ENCODE results near the gene AKAP13. TPM values are rescaled to one million over a fixed set of nuclear protein-coding genes. Genes with fewer than 3 reads are reported as not detected.

The AKAP13 gene
- total RNA-seq, 3 donors from 2014 or later, result 67.4 to 78.8 (median 77.0) TPM

DNA sequence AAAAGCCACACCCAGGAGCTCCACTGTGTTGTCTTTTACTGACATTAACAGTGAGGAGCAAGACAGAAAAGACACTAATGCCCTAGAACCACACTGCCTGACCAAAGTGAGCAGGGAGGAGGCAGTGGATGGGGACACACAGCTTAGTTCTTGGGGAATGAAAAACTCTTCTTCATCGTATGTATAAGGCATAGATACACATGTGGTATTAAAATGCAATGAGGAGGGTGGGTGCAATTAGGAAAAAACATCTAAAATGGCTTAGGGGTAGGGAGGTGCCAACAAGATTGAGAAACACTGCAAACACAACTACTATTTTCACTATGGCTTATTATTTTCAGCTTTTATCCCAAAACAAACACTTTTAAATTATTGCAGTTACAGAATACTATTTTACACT is 398.8 kb downstream of the AKAP13 start:
- ATAC-seq (no peak), DNase-seq (no peak)
- H3K27me3 Mint-ChIP-seq (ENCODE audit: low read depth), result no peaks in the 10 kb centered on the region
- peaks cover 4% of the 10 kb centered on the region for H3K36me3 Mint-ChIP-seq (ENCODE audit: insufficient read depth)
- H3K9me3 Mint-ChIP-seq, result no peaks in the 10 kb centered on the region
- peaks cover 23% of the 10 kb centered on the region for H3K4me1 Mint-ChIP-seq (ENCODE audit: low read depth)
- H3K4me3 Mint-ChIP-seq, result no peak overlapping the region

DNA sequence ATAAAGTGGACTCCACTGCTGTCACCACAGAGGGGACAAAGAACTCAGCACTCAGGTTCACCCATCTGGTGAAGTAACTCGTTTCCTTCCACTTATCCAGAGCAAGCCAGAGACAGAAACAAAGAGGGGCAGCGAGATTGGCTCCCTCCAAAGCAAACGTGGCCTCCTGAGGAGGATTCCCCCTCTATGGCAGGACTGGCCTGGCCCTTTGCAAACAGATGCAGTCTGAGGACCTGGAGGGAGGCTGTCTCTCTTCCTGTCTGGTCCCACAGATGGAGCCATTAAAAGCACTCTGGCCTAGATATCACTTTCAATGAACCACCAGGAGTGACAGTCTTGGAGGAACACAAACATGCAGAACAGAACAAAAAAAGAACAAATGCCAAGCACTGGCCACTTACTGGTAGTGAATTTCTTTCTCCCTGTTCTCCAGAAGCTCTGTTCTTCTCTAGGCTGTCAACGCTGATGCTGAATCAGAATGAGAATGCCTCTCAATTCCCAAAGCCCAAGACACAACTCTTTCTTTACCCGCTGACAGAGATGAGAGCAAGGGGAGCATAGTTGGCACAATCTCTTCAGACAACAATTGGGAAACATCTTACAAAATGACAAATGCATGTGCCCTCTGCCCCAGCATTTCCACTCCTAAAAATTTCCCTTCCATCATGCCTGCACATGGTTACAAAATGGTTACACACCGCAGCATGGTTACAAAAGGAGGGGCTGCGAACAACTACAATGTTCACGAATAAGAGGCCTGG is 400.0 kb downstream of the AKAP13 start:
- no peaks in the 10 kb centered on the region for H3K9me3 Mint-ChIP-seq
- no peak for ATAC-seq
- peaks cover 31% of the 10 kb centered on the region for H3K4me1 Mint-ChIP-seq (ENCODE audit: low read depth)
- H3K4me3 Mint-ChIP-seq, result no peak overlapping the region
- no peaks in the 10 kb centered on the region for H3K27me3 Mint-ChIP-seq (ENCODE audit: low read depth)
- DNase-seq, result no peak
- H3K36me3 Mint-ChIP-seq (ENCODE audit: insufficient read depth), result peaks cover 4% of the 10 kb centered on the region

DNA sequence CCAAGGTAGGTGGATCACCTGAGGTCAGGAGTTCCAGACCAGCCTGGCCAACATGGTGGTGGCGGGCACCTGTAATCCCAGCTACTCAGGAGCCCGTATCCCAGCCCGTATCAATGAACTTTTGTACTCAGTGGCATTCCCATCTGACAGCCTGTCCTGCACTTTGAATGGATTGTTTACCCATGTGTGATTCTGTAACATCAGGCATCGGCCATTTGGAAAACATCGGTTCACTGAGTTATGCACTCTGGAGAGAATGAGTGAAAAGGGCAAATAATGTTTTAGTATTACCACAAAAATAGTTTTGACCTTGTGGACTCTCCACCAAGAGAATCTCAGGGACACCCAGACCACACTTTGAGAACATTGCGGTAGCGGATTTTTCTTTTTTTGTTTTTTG is 400.7 kb downstream of the AKAP13 start:
- Mint-ChIP-seq H3K36me3 (ENCODE audit: insufficient read depth) (peaks cover 4% of the 10 kb centered on the region), H3K4me1 (ENCODE audit: low read depth) (peaks cover 36% of the 10 kb centered on the region), H3K9me3 (no peaks in the 10 kb centered on the region), H3K27me3 (ENCODE audit: low read depth) (no peaks in the 10 kb centered on the region), H3K4me3 (no peak overlapping the region)
- no peak for ATAC-seq
- DNase-seq, result no peak

DNA sequence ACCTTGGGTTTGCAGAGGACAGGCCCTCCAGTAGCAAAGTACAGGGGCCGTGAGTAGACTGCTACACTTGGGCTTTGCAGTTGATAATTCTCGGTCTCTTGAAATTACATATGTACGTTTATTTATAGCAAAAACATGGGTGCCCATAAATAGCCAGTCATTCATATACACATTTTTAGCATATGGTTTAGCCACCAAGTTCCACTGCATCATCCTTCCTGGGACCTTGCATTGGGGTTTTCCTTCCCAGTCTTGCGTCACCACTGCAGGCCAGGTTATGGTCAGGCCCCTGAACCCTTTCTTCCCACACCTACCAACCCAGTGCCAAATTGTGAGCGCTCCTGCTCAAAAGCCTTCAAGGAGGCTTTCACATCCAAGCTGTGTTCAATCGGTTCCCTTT is 401.7 kb downstream of the AKAP13 start:
- no peak for ATAC-seq

DNA sequence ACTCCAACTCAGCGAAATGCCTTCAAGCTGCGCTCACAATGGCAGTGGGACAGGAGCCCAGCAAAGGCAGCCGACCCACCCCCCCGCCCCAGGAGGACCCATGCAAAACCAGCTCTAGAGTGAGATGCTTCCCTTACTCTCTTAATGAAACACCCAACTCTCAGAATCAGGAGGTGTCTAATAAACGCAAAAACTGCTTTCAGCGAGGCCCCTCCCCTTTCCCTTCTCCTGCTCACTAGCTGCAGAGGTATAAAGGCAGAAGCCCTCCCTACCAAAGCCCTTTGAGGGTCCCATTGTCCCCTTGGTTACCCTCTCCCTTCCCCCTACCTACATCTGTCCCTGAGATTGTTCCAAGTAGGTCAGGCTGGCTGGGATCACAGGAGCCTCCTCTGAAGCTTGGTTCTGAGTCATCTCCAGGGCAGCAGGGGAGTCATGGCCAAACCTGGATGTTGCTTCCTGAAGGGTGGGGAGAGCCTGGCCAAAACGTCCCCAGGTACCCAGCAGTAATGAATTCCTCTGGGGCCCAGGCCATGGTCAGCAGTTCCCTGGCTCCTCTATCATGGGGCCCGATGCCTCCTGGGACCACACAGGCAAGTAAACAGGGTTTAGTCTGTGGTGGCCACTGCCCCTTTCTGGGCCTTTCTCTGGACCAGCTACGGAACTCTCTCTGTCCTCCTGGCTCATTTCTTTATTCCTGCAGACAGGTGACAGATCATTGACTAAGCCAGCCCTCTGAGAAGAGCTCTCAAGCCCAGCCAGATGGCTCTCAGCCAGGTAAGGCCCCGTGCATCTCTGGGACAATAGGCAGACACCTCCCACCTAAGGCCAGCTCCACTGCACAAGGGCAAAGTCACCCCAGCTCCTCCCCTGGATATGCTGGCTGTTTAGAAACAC is 405.7 kb downstream of the AKAP13 start:
- H3K9me3 Mint-ChIP-seq, result no peaks in the 10 kb centered on the region
- H3K36me3 Mint-ChIP-seq (ENCODE audit: insufficient read depth), result no peaks in the 10 kb centered on the region
- H3K4me1 Mint-ChIP-seq (ENCODE audit: low read depth), result peaks cover 46% of the 10 kb centered on the region
- peak; percentile 53 to 54 for ATAC-seq
- no peak for DNase-seq
- peak overlapping the region; percentile 17 for H3K4me3 Mint-ChIP-seq
- H3K27me3 Mint-ChIP-seq (ENCODE audit: low read depth), result no peaks in the 10 kb centered on the region

More for the DNA sequence above, 401.7 kb downstream of the AKAP13 start:
- Mint-ChIP-seq H3K27me3 (ENCODE audit: low read depth) (no peaks in the 10 kb centered on the region), H3K36me3 (ENCODE audit: insufficient read depth) (peaks cover 4% of the 10 kb centered on the region), H3K4me3 (no peak overlapping the region), H3K9me3 (no peaks in the 10 kb centered on the region), H3K4me1 (ENCODE audit: low read depth) (peaks cover 44% of the 10 kb centered on the region)
- DNase-seq, result no peak

DNA sequence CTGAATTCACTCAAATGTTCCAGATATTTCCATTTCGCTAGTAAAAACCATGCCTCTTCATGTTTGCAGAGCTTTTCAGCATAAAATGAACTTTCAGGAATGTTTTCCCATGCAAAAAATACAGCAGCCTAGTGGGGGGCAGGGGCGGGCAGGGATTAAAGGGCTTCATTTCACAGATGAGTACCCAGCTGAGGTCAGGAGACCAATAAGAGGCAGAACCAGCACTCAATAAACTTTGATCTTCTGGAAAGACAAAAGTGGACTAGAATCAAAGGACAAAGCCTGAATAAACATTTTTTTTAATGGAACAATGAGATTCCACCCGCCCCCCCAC is 406.3 kb downstream of the AKAP13 start:
- H3K27me3 Mint-ChIP-seq (ENCODE audit: low read depth), result no peaks in the 10 kb centered on the region
- ATAC-seq (no peak), DNase-seq (no peak)
- peaks cover 46% of the 10 kb centered on the region for H3K4me1 Mint-ChIP-seq (ENCODE audit: low read depth)
- H3K9me3 Mint-ChIP-seq, result no peaks in the 10 kb centered on the region
- H3K36me3 Mint-ChIP-seq (ENCODE audit: insufficient read depth), result no peaks in the 10 kb centered on the region
- H3K4me3 Mint-ChIP-seq, result no peak overlapping the region

DNA sequence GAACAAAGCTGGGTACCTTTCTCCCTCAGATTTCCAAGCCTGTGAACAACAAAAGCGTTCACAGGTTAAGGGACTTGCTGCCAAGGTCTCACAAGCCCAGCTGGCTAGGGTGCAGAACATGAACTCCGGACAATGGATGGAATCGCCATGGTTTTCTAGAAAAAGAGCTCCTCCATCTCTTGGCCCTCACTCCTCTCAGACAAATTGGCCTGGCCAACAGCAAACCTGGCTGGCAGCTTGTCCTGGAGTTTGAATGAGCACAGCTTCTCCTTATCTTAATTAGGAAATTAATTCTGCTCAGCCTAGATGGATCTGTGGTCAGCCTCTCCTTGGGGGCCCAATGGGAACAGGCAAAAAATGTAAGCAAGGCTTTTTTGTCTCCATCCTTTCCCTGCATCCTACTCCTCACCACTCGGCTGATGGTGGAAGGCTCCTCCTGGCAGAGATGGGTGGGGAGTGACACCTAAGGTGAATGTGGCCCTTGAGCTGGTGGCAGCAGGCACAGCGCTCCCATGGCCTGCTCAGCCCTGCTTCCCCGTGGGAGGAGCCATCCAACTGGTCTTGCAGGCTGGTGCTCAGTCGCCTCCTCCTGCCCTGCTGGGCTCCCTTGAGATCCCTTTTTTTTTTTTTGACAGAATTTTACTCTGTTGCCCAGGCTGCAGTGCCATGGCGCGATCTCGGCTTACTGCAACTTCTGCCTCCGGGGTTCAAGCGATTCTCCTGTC is 408.5 kb downstream of the AKAP13 start:
- no peak for ATAC-seq
- no peak for DNase-seq
- peaks cover 58% of the 10 kb centered on the region for H3K4me1 Mint-ChIP-seq (ENCODE audit: low read depth)
- H3K27me3 Mint-ChIP-seq (ENCODE audit: low read depth), result no peaks in the 10 kb centered on the region
- H3K9me3 Mint-ChIP-seq, result no peaks in the 10 kb centered on the region
- no peak overlapping the region for H3K4me3 Mint-ChIP-seq
- H3K36me3 Mint-ChIP-seq (ENCODE audit: insufficient read depth), result no peaks in the 10 kb centered on the region

DNA sequence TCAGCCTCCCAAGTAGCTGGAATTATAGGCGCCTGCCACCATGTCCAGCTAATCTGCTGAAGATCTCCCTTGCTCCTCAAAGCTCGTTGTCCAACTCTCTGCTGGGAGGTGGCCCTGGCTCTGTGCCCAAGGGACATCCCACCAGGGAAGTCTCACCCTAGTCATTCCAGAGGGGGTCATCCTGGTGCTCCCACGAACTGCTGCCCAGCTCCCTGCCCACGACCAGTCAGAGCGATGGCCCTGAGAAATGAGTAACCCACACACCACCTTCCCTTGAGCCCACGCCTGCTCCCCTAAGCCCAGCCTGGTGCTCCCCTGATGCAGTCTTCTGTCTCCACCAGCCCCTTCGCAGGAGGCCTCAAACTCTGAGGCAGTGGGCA is 409.1 kb downstream of the AKAP13 start:
- Mint-ChIP-seq H3K9me3 (no peaks in the 10 kb centered on the region), H3K36me3 (ENCODE audit: insufficient read depth) (no peaks in the 10 kb centered on the region), H3K4me1 (ENCODE audit: low read depth) (peaks cover 55% of the 10 kb centered on the region), H3K4me3 (no peak overlapping the region), H3K27me3 (ENCODE audit: low read depth) (no peaks in the 10 kb centered on the region)
- DNase-seq, result no peak
- no peak for ATAC-seq

DNA sequence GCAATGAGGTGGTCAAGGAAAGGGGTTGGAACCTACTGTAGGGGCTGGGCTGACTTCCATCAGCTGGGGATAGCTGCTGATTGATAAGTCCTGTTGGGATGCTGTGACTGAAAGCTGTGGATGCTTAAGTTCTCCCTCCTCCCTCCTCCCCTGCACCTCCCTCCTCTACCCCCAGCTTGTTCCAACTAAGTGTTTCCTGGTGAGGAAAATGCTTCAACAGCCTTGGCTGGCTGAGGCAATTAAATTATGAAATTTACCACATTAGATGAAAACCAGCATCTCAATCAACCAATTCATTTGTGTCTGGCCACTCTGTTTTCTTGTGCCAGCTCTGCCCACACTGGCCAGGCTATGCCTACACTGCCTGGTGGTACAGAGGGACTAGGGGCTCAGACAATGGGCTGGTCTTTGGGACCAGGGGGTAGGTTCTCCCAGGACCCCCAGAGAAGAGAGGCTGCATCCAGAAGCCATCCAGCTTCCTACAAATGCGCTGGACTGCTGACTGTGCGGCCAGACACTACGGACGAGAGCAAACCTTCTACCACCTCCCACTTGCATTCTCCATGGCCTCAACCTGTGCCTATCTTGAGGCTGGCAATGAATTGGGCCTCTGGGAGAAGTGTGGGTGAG is 411.8 kb downstream of the AKAP13 start:
- Mint-ChIP-seq H3K4me3 (no peak overlapping the region), H3K27me3 (ENCODE audit: low read depth) (no peaks in the 10 kb centered on the region)

DNA sequence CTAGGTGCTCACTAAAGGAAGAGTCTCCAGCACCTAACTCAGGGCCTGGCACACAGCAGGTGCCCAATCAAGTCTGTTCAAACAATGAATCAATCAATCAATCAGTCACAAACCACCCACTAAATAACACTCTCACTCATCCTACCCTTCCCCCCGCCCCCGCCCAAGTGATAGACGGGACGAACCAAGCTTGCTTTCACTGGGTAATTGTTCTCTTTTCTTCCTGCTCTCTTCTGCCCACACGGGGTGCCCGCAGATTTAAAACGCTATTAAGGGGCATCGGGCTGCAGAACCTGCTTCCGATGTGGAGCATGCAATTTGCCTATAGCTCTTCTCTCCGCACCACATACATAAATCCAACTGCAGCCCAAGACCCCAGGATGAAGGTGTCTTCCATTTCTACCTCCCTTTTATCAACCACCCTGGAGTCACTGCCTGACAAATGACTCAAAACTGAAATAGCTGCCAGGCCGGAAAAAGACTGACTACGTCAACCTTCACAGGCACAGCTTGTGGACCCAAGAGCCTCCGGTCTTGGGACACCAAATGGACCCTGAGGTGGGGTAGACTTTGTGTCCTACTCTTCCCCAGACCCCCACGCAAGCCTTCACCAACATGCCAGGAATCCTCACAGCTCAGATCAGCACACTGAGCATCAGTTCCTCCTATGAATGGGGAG is 412.6 kb downstream of the AKAP13 start:
- H3K9me3 Mint-ChIP-seq, result no peaks in the 10 kb centered on the region
- DNase-seq (peak; percentile 20), ATAC-seq (peak in 1 of 2 donors; percentile 5)
- no peaks in the 10 kb centered on the region for H3K36me3 Mint-ChIP-seq (ENCODE audit: insufficient read depth)
- H3K4me1 Mint-ChIP-seq (ENCODE audit: low read depth), result peaks cover 42% of the 10 kb centered on the region
- H3K4me3 Mint-ChIP-seq, result peak overlapping the region; percentile 89
- H3K27me3 Mint-ChIP-seq (ENCODE audit: low read depth), result no peaks in the 10 kb centered on the region

More for the DNA sequence above, 411.8 kb downstream of the AKAP13 start:
- H3K9me3 Mint-ChIP-seq, result no peaks in the 10 kb centered on the region
- peaks cover 46% of the 10 kb centered on the region for H3K4me1 Mint-ChIP-seq (ENCODE audit: low read depth)
- H3K36me3 Mint-ChIP-seq (ENCODE audit: insufficient read depth), result no peaks in the 10 kb centered on the region
- DNase-seq (no peak), ATAC-seq (no peak)

DNA sequence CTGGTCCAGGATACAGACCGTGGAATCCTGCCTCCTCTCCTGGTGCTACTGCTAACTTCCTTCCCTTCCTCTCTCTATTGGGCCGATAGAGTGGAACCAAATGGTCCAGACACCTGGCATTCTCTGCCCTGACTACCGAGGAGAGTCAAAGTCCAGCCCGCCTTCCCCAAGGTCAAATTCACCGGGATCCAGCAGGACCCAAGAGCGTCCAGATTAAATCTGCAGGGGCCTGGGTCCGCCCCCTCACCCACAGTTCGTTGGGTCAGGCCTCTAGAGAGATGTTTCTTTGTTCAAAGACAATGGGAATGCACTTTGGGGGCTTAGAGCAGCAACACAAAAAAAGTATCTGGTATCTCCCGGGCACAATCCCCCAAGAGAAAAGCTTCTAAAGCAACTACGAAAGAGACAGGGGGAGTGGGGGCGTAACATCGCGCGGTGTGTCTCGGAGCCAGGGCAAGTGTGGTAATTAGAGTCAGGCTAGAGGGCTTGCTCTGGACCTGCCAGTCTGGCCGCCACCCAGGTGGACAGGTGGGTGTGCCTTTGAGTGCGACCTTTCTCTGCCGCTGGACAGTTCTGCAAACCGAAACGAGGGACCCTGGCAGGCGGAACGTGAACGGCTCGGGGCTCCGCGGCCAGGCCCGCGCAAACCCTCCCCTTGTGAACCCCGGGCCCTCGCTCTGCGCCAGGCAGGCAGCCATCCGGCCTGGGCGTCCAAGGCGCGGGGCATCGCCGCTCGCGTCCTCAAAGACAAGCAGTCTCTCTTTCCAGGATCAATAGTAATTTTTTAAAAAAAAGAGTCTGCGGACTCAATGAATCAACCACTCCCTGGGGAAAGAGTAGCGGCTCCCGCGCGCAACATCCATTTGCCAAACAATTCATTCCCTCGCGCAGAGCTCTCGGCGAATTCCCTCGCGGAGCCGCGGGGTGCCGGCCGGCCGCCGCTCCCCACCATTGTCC is 413.5 kb downstream of the AKAP13 start:
- no peaks in the 10 kb centered on the region for H3K9me3 Mint-ChIP-seq
- DNase-seq (no peak), ATAC-seq (peak; percentile 44 to 51)
- H3K4me3 Mint-ChIP-seq, result peak overlapping the region; percentile 89
- no peaks in the 10 kb centered on the region for H3K27me3 Mint-ChIP-seq (ENCODE audit: low read depth)
- H3K36me3 Mint-ChIP-seq (ENCODE audit: insufficient read depth), result no peaks in the 10 kb centered on the region
- H3K4me1 Mint-ChIP-seq (ENCODE audit: low read depth), result peaks cover 38% of the 10 kb centered on the region

DNA sequence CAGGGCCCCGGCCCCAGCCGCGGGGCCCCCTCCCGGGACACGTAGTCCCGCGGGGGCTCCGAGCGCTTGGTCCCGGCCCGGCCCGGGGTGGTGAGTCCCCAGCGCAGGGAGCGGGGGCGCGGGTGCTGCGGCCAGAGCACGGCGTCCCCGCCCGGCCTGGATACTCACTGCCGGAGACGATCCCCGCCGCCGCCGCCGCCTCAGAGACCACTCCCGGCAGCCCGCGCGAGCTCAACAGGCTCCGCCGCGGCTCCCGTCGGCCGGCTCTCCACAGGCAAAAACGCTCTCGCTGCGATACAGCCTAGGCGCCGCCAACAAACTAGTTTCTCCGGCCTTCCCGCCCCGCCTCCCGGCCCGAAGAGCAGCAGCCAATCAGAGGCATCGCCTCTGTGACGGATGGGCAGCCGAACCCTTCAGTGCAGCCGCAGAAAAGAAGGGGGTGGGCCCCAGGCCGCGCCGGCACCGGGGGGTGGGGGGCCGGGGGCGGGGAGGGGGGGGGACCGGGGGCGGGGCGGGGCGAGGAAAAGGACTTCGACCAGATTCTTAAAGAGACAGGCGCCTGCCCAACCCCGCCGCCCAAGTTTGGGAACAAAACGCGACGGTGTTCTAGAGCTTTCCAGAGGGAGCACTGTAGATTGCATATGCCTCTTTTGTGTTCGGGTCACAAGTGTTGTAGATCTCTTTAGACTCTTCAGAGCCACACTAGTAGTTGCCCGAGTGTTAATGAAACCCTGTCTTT is 414.4 kb downstream of the AKAP13 start, which contains the start of gene KLHL25:
Gene KLHL25 (minus strand): TSS at position 328 of the 739 bp plus-strand sequence. CDS start 25,115 bp downstream, outside the sequence.
- no peaks in the 10 kb centered on the region for H3K27me3 Mint-ChIP-seq (ENCODE audit: low read depth)
- DNase-seq, result peak; percentile 87
- peaks cover 35% of the 10 kb centered on the region for H3K4me1 Mint-ChIP-seq (ENCODE audit: low read depth)
- H3K9me3 Mint-ChIP-seq, result no peaks in the 10 kb centered on the region
- peak within 1 kb of the TSS; percentile 89 for H3K4me3 Mint-ChIP-seq
- no peaks in the 10 kb centered on the region for H3K36me3 Mint-ChIP-seq (ENCODE audit: insufficient read depth)
- peak; percentile 93 to 94 for ATAC-seq

Measured in activated T-cell treated with anti-CD3 and anti-CD28 coated beads, Interleukin-2, amount 50 U/mL, for 4 hours (primary cell).